Neural crest cell (in vitro differentiated cells): ENCODE measurements around the gene MYNN. TPM values are rescaled to one million over a fixed set of nuclear protein-coding genes. Genes with fewer than 3 reads are reported as not detected.
A peak's percentile ranks its signal among the peaks of the same experiment; 100 is the strongest.

Experiments
- DNase-seq: peaks from one replicate; pipeline ENCODE4 v3.0.0; 2021; ENCODE audit warnings: low read depth, mixed read lengths, low spot score
- H3K27ac Mint-ChIP-seq: one replicate; pipeline ENCODE4 v1.8.0; 2021; ENCODE audit warnings: mild to moderate bottlenecking, mixed read lengths; ENCODE audit not compliant: unreplicated experiment
- H3K27me3 Mint-ChIP-seq: 2 replicates; pipeline ENCODE4 v1.8.0; 2021; ENCODE audit warnings: low read depth, mild to moderate bottlenecking, mixed read lengths
- H3K36me3 Mint-ChIP-seq: 2 replicates; pipeline ENCODE4 v1.8.0; 2021; ENCODE audit warnings: low read depth, mild to moderate bottlenecking, mixed read lengths
- H3K4me1 Mint-ChIP-seq: 2 replicates; pipeline ENCODE4 v1.8.0; 2021; ENCODE audit warnings: mixed read lengths
- H3K4me3 Mint-ChIP-seq: one replicate; pipeline ENCODE4 v1.8.0; 2021; ENCODE audit warnings: mild to moderate bottlenecking, mixed read lengths
- H3K9me3 Mint-ChIP-seq: 2 replicates; pipeline ENCODE4 v1.8.0; 2021; ENCODE audit warnings: mixed read lengths
- total RNA-seq: library from RNA; stranded (reverse); gene quantifications from 2 replicates; pipeline ENCODE4 v1.2.1, GENCODE V29; 2021
- TF ChIP-seq, protein P1 (sequence below): fragments of 200-600 bp; sonication (generic); conservative IDR thresholded peaks from 2 replicates; pipeline ENCODE4 v1.5.0; 2021; ENCODE audit warnings: antibody characterized with exemption, mild to moderate bottlenecking

Gene MYNN
- total RNA-seq, 1 donor from 2014 or later = 15.0 TPM

DNA sequence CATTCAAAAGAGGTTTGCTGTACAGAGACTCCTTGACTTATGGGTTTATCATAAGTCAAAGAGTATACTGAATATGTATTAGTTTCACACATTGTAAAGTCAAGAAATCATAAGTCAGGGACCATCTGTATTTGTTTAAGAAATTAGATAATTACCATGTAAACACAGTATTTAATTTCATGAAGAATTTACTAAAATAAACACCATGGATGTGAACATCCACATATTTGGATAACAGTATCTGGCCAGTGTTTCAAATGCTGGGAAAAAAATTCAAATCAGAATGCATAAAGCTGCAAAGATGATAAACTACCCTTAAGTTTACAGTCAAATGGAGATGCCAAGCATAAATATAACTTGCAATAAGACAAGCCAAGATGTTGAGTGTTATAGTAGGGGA, 17.0 kb downstream of the MYNN start:
- Mint-ChIP-seq H3K9me3 (no peaks in the 10 kb centered on the region), H3K36me3 (peaks cover 13% of the 10 kb centered on the region), H3K27ac (no peak overlapping the region), H3K4me1 (no peaks in the 10 kb centered on the region), H3K27me3 (no peaks in the 10 kb centered on the region), H3K4me3 (no peak overlapping the region)
- DNase-seq = no peak
- TF ChIP-seq, protein P1, sequence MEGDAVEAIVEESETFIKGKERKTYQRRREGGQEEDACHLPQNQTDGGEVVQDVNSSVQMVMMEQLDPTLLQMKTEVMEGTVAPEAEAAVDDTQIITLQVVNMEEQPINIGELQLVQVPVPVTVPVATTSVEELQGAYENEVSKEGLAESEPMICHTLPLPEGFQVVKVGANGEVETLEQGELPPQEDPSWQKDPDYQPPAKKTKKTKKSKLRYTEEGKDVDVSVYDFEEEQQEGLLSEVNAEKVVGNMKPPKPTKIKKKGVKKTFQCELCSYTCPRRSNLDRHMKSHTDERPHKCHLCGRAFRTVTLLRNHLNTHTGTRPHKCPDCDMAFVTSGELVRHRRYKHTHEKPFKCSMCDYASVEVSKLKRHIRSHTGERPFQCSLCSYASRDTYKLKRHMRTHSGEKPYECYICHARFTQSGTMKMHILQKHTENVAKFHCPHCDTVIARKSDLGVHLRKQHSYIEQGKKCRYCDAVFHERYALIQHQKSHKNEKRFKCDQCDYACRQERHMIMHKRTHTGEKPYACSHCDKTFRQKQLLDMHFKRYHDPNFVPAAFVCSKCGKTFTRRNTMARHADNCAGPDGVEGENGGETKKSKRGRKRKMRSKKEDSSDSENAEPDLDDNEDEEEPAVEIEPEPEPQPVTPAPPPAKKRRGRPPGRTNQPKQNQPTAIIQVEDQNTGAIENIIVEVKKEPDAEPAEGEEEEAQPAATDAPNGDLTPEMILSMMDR = no peak

DNA sequence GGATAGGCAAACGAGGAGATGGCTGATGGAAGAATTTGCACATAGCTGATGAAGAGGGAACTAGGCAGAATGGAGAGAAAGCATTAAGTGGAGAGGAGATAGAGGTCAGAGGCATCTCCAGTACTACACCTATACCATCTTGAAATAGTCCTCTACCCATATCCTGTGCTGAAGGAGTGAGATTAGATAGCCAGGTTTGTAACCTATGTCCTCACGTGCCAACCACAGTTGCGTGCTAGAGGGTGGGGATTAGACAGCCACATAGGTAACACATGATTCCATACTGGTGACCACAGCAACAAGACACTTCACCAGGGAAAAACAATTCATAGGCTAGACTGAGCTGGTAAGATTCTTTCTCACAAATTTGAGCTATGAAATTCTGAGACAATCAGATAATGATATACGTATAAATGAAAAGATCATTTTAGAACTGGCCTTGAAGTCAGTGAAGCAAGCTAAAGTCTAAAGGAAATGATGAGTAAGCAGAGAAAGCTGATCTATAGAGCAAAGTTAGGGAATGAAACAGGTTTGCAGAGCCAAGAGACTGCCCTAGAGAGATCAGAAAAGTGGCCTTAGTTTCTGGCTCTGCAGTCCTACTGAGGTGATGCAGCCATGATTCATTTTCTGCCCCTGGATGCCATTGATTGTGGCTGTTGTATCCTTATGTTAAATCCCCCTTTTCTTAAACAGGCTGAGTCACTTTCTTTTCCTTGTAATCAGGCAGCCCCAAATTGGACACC, 17.7 kb downstream of the MYNN start:
- Mint-ChIP-seq H3K27me3 (no peaks in the 10 kb centered on the region), H3K36me3 (peaks cover 13% of the 10 kb centered on the region), H3K9me3 (no peaks in the 10 kb centered on the region), H3K4me3 (no peak overlapping the region), H3K4me1 (no peaks in the 10 kb centered on the region), H3K27ac (no peak overlapping the region)
- TF ChIP-seq, protein P1 = no peak
- no peak for DNase-seq

DNA sequence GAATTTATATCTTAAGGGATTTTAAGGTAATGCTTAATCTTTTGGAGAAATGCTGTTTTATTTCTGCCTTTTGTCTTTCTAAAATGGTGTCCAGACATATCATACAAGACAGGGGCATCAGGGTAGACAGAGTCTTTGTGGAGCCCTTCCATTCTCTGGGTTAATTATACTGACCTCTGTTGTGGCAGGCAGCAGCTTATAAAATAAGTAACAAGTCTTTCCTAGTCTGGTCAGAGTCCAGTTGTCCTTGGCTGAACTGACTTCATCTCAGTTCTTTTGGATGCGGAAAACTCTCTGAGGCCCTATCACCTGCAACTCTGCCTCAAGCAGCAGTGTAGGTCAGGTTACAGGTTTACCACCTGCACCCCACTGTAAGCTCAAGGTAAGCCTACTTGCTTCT, 19.2 kb downstream of the MYNN start:
- Mint-ChIP-seq H3K4me1 (no peaks in the 10 kb centered on the region), H3K36me3 (peaks cover 9% of the 10 kb centered on the region), H3K4me3 (no peak overlapping the region), H3K27ac (no peak overlapping the region), H3K27me3 (no peaks in the 10 kb centered on the region), H3K9me3 (no peaks in the 10 kb centered on the region)
- DNase-seq = no peak
- TF ChIP-seq, protein P1 = no peak

DNA sequence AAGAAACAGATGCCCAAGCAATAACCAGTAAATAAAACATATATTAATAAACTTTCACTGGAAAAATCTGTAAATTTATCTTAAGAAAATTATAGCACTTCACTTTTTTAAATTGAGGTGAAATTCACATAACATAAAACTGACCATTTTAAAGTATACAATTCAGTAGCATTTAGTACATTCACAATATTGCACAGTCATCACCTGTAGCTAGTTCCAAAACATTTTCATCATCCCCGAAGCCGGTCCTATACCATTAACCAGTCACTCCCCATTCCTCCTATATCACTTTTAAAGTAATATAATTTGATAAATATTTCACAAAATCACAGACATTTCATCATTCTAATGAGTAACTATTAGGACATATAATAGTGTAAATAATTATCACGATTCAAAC, 31.5 kb downstream of the MYNN start:
- no peaks in the 10 kb centered on the region for H3K27me3 Mint-ChIP-seq
- no peaks in the 10 kb centered on the region for H3K9me3 Mint-ChIP-seq
- peaks cover 7% of the 10 kb centered on the region for H3K36me3 Mint-ChIP-seq
- H3K27ac Mint-ChIP-seq = no peak overlapping the region
- no peak for DNase-seq
- no peak overlapping the region for H3K4me3 Mint-ChIP-seq
- TF ChIP-seq, protein P1 = no peak
- H3K4me1 Mint-ChIP-seq = peaks cover 4% of the 10 kb centered on the region

DNA sequence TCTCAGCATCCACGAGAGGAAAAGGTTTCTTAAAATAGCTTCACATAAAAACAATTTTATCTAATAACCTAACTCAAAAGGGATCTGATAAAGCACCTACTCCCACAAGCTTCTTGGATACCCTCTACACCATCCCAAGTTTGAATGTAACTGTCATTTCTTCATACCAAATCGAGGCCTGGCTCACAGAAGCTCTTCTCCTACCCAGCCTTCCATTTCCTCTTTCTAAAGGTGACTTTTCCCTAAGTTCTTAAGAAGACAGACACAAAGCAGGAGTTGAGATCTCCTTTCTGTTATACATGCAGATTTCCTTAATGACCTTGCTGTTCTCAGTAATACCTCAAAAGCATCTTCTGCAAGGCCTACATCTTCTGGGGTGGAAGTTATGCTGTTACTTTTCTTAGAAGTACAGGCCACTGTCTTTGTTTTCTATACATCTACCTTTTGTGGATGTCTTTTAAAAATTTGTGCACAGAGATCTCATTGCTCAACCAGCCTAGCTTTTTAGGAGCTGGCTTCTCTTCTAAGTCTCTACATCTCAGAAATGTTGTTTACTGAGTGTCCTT, 36.1 kb downstream of the MYNN start:
- Mint-ChIP-seq H3K4me3 (peak overlapping the region; percentile 31), H3K27ac (no peak overlapping the region), H3K27me3 (no peaks in the 10 kb centered on the region), H3K9me3 (peaks cover 4% of the 10 kb centered on the region), H3K36me3 (peaks cover 9% of the 10 kb centered on the region), H3K4me1 (peaks cover 28% of the 10 kb centered on the region)
- TF ChIP-seq, protein P1 = no peak
- no peak for DNase-seq
